ENCODE measurements around the gene ZNF554. TPM values are rescaled to one million over a fixed set of nuclear protein-coding genes. Genes with fewer than 3 reads are reported as not detected.

Gene ZNF554
- total and polyA plus RNA-seq, 2 donors (not counting 3 experiments of a cell fraction or from before 2014, with no cell fraction given) = 1.2 to 1.6 TPM

DNA sequence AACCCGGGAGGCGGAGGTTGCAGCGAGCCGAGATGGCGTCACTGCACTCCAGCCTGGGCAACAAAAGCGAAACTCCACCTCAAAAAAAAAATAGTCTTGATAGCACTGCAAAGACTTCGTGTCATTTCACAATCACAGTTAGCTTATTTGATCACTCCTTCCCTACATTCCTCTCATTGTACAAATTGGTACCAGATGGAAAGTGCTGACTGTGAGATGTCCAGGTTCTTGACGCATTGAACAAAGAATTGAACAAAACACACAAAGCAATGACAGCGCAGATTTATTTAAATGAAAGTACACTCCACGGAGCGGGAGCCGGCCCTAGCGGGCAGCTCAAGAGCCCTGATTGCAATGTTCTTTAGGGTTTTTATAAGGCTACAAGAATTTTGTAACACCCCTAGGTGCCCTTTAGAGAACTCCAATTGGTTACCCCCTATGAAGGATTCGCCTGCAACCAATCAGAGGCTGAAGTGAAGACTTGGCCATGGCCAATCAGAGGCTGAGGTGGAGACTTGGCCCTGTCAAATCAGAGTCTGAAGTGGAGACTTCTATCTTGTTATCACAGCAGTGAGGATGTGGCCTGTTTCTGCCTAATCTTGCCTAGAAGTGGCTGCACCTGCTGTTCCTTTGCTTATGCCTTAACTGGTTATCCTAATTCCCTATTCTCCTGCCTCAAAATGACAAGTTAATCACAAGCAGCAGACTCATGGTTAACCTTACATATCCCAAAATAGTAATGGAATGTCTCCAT lies 64.2 kb downstream of the ZNF554 start:
- FAIRE-seq = no peak
- H4K20me1 ChIP-seq (replicated peaks; ENCODE audit: control insufficient read depth, extremely low read depth, insufficient read depth, low read length) = no peaks in the 10 kb centered on the region
- H3K27ac ChIP-seq (ENCODE audit: insufficient read depth, low read depth, low read length) = no peak overlapping the region
- no TSS peak for BruUV-seq (replicated peaks)
- H3K9ac ChIP-seq (replicated peaks; ENCODE audit: extremely low read depth, insufficient read depth, low read length) = no peak overlapping the region
- H3K4me2 ChIP-seq (ENCODE audit: insufficient read depth, low read length) = no peak overlapping the region
- no peaks in the 10 kb centered on the region for H3K9me3 ChIP-seq (replicated peaks; ENCODE audit: control insufficient read depth, insufficient read depth, low read length)
- ChIA-PET POLR2A (no interaction called here), CTCF (interaction anchor here (0.9 to 2.1 kb wide), 3 partner anchors 17 to 235 kb away, joined by 3 to 12 read pairs (median 4); partner anchors contain the start of gene ZNF556)
- no peak for TF ChIP-seq GATA2 (IDR thresholded peaks at IDR 0.05; ENCODE audit: insufficient read depth, insufficient read length, low read depth, low read length)
- no peak for TF ChIP-seq JUN (IDR thresholded peaks at IDR 0.05; ENCODE audit: borderline replicate concordance, insufficient read depth, insufficient read length, low read depth)
- TF ChIP-seq, protein P1, sequence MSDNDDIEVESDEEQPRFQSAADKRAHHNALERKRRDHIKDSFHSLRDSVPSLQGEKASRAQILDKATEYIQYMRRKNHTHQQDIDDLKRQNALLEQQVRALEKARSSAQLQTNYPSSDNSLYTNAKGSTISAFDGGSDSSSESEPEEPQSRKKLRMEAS (IDR thresholded peaks at IDR 0.05; ENCODE audit: insufficient read depth, insufficient read length) = no peak
- TF ChIP-seq POLR2A (IDR thresholded peaks at IDR 0.05; ENCODE audit: low read depth, low read length) = no peak
- no peak for TF ChIP-seq POLR2AphosphoS5 (IDR thresholded peaks at IDR 0.05; ENCODE audit: insufficient read depth, low read depth, low read length)
- TF ChIP-seq, protein P2, sequence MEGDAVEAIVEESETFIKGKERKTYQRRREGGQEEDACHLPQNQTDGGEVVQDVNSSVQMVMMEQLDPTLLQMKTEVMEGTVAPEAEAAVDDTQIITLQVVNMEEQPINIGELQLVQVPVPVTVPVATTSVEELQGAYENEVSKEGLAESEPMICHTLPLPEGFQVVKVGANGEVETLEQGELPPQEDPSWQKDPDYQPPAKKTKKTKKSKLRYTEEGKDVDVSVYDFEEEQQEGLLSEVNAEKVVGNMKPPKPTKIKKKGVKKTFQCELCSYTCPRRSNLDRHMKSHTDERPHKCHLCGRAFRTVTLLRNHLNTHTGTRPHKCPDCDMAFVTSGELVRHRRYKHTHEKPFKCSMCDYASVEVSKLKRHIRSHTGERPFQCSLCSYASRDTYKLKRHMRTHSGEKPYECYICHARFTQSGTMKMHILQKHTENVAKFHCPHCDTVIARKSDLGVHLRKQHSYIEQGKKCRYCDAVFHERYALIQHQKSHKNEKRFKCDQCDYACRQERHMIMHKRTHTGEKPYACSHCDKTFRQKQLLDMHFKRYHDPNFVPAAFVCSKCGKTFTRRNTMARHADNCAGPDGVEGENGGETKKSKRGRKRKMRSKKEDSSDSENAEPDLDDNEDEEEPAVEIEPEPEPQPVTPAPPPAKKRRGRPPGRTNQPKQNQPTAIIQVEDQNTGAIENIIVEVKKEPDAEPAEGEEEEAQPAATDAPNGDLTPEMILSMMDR (IDR thresholded peaks at IDR 0.05; ENCODE audit: extremely low read depth in 1 of 2, insufficient read depth in 1 of 2, low read depth in 1 of 2, low read length in 2 of 2) = no peak
- TF ChIP-seq MYC (IDR thresholded peaks at IDR 0.05; ENCODE audit: low read depth, low read length) = no peak
- TF ChIP-seq FOS (IDR thresholded peaks at IDR 0.05; ENCODE audit: borderline replicate concordance, insufficient read depth, low read length) = no peak
- no peak for TF ChIP-seq EZH2 (IDR thresholded peaks at IDR 0.05; ENCODE audit: borderline replicate concordance, low read depth, low read length, severe bottlenecking)
- H3K27me3 ChIP-seq (ENCODE audit: control insufficient read depth in 2 of 2, insufficient read depth in 2 of 2, low read length in 2 of 2) = no peaks in the 10 kb centered on the region
- H2AFZ ChIP-seq (ENCODE audit: low read depth, low read length) = no peak overlapping the region
- H3K4me1 ChIP-seq (ENCODE audit: control insufficient read depth, extremely low read depth, insufficient read depth, low read length) = peaks cover 3% of the 10 kb centered on the region
- intact Hi-C loops (cut with micrococcal nuclease) (no loop called here), dilution Hi-C loops (cut with MboI; ENCODE audit: extremely low pct_ligation_motif_present, low sequenced_read_pairs) (no loop called here)
- no peak overlapping the region for H3K4me3 ChIP-seq (replicated peaks in 1 of 3; ENCODE audit: insufficient read depth in 1 of 3, low read depth in 1 of 3, low read length in 3 of 3)
- DNase-seq (ENCODE audit: low read depth, low spot score) = no peak
- H3K36me3 ChIP-seq (ENCODE audit: control insufficient read depth in 2 of 2, extremely low read depth in 1 of 2, insufficient read depth in 2 of 2, low read length in 2 of 2) = no peaks in the 10 kb centered on the region
- H3K9me1 ChIP-seq (replicated peaks; ENCODE audit: control insufficient read depth, extremely low read depth, insufficient read depth, low read length) = no peaks in the 10 kb centered on the region
- no peaks in the 10 kb centered on the region for H3K79me2 ChIP-seq (ENCODE audit: control insufficient read depth, insufficient read depth, low read length)

Data from endothelial cell of umbilical vein (primary cell).